DMS 273 (cell line): ENCODE measurements around the gene ADPRS.

Experiments
- DNase-seq: peaks from one replicate; lab custom pipeline; 2025; ENCODE audit not compliant: unreplicated experiment; lab: John Stamatoyannopoulos, UW

Gene ADPRS

GRCh38 chr1:36128905-36129206 lies 40.2 kb downstream of the ADPRS start:
- DNase-seq, result no peak

GRCh38 chr1:36132029-36132428 lies 43.3 kb downstream of the ADPRS start:
- DNase-seq, result no peak

GRCh38 chr1:36133484-36133883 lies 44.8 kb downstream of the ADPRS start:
- DNase-seq, result peak; percentile 61

GRCh38 chr1:36134031-36134430 lies 45.3 kb downstream of the ADPRS start:
- DNase-seq, result no peak

- peak; percentile 67 for DNase-seq
Measured at GRCh38 chr1:36134505-36135329, 46.0 kb downstream of the ADPRS start.

GRCh38 chr1:36135330-36135667 lies 46.6 kb downstream of the ADPRS start:
- no peak for DNase-seq

GRCh38 chr1:36135796-36136195 lies 47.1 kb downstream of the ADPRS start:
- no peak for DNase-seq

- DNase-seq, result no peak
Measured at GRCh38 chr1:36136535-36136934, 47.8 kb downstream of the ADPRS start.

- DNase-seq, result no peak
Measured at GRCh38 chr1:36137226-36137625, 48.5 kb downstream of the ADPRS start.

GRCh38 chr1:36137776-36138175 lies 49.1 kb downstream of the ADPRS start:
- peak; percentile 90 for DNase-seq

- DNase-seq, result peak; percentile 34
Measured at GRCh38 chr1:36139521-36139920, 50.8 kb downstream of the ADPRS start.

GRCh38 chr1:36142121-36142520 lies 53.4 kb downstream of the ADPRS start:
- peak; percentile 47 for DNase-seq

GRCh38 chr1:36143424-36143823 lies 54.7 kb downstream of the ADPRS start:
- DNase-seq, result no peak
